Stimulated activated naive CD4-positive, alpha-beta T cell treated with Interleukin-2 at 50 U/mL for 16 hours (primary cell): ENCODE results near the gene SLC25A48.
"Not testable (repeated sequence)": the region's sequence is repeated elsewhere in the genome, so short reads cannot be mapped to it uniquely, and the experiment has no call there.

Experiments
- DNase-seq: peaks from one replicate; lab custom pipeline; 2025; lab: John Stamatoyannopoulos, UW

Gene SLC25A48

GRCh38 chr5:135857630-135858311, 23.3 kb downstream of the SLC25A48 start:
- DNase-seq, result no peak

DNA sequence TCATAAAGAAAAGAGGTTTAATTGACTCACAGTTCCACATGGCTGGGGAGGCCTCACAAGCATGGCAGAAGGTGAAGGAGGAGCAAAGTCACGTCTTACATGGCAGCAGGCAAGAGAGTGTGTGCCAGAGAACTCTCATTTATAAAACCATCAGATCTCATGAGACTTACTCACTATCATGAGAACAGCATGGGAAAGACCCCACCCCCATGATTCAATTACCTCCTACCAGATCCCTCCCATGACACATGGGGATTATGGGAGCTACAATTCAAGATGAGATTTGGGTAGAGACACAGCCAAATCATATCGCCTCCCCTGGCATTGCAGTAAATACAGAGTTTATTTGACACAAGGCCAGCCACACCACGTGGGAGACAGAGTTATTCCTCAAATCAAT, 24.7 kb downstream of the SLC25A48 start:
- DNase-seq, result not testable (repeated sequence)

GRCh38 chr5:135859641-135860040, 25.2 kb downstream of the SLC25A48 start:
- DNase-seq, result no peak

- no peak for DNase-seq
These were observed 27.2 kb downstream of the SLC25A48 start for GRCh38 chr5:135861641-135862040.

DNA sequence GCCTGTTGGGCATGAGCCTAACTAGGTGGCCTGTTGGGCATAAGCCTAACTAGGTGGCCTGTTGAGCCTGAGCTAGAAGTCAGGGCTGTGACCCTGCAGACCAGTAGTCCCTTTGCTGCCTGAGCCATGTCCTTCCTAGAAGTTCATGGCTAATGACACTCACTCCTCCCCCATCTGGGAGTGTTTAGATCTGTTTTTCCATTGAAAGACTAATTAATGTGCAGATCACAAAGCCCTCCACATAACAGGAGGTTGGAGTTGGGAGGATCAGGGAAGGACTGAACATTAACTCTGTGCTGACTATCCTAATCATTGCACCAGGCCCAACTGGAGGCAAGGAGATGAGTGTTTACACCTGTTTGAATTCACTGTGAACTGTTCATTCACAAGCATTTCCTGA, 27.6 kb downstream of the SLC25A48 start:
- no peak for DNase-seq

DNA sequence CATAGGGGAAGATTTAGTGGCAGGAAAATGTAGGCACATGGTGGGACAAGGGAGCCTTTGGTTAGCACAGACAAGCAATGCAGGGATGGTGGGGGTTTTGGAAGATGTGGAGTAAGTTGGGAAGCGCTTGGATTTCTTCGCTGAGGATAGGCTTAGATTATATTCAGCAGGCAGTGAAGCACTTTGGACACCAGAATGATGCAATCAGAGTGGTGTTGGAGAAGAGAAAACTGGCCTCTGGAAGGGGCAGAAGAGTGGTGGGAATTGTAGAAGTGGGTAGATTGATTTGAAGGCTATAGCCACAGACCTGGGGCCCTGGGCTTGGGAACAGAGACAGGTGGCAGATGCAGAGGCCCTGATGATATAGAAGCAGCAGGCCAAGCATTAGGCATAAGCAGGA, 28.3 kb downstream of the SLC25A48 start:
- no peak for DNase-seq

DNA sequence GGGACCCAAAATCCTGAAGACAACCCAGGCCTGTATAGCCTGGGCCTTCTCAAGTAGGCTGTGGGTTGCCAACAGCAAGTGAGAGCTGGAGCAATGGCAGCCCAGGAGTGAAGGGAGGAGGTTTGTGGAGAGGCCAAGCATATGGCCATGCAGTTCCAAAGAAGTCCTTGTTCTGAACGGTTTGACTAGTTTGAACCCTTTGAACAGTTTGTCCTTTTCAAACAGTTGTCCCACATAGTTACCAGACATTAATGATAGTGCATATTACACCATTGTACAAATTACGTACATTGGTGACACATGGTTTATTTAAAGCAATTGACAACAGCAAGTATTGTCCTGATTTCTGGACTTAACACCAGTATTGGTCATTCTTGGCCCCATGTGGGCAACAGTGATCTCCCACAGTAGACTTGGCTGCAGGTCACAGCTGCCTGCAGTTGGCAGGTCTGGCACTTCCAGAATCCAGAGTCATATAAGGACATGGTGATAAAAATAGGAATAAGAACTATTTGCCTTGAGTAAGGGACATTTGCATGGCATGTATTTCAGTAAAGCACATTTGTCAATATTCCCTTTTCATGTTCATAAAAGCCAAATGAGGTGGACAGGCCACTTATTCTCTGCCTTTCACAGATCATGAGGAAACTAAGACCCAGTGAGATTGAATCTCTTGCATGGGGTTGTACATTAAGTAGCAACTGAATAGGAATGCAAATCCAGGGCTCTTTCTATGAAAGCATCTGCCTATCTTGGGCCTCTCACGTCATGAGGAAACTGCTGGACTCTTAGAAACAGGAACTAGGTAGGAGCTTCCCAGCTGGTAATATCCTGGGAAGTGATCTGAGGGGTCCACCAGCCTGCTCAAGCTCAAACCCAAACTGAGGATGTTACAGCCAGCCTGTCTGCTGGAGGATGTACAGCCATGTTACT, 30.3 kb downstream of the SLC25A48 start:
- no peak for DNase-seq

- no peak for DNase-seq
These were observed 31.6 kb downstream of the SLC25A48 start for GRCh38 chr5:135866016-135866415.

DNA sequence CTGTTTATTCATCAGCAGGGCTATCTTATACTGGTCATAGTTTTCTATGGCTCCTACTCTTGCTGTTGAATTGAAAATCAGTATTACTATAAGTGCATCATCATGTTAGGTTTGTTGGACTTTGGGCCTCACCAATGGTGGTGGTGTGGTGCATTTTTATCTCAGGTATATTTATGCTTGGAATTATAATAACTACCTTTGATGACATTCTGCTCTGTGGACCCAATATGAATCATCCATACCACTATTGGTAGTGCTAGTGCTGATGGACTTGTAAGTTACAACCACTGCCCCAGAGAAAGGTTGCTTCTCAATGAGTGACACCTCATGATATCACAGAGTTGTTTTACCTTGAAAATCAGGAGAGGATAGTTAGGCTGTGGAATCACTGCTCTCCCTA, 33.1 kb downstream of the SLC25A48 start:
- DNase-seq, result no peak

DNA sequence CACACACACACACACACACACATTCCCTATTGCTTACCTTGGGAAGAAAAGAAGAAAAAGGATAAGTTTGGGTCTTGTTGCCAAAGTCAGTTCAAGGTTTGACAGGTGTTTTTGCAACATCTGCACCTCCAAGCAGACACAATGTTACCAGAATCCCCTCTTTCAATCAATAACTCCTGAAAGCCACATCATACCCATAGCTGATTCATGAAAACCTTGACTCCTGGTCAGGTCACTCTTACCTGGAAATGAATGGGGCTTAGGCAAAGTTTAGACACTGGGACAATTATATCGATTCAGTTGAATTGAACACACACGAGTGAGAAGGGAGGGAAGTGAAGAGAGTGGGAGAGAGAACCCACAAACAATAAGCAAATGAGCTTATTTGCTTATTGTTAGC, 34.2 kb downstream of the SLC25A48 start:
- DNase-seq, result no peak

DNA sequence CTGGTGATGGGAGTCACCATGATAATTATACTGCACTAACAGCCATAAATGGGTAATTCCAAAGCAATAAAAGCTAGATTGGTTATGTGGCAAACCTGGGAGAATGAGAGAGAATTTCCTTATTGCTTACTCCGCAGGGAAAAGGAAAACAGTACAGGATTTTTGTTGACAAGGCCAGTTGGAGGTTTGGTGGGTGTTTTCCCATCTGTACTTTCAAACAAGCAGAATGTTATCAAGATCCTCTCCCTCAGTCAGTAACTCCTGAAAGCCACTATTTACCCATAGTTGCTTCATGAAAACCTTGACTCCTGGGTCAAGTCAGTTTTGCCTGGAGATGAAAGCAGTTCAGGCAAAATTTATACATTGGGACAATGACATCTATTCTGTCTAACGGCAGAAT, 34.8 kb downstream of the SLC25A48 start:
- no peak for DNase-seq

DNA sequence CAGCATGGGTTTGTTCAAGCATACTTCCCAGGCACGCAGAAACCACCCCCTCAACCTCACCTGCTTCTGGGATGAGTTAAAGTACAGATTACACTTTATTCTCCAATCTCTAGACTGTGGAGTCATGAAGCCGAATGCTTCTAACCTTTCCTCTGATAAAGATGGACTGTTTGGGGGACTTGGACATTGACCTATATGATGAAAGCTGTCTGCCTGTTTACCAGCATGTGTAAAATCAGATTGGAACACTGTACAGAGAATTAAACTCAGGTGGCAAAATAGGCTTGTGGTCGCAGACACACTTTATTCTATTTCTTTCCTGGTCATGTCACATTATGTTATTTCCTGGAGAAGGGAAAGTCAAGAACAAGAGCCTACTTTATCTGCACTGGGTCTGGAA, 35.5 kb downstream of the SLC25A48 start:
- DNase-seq, result no peak

DNA sequence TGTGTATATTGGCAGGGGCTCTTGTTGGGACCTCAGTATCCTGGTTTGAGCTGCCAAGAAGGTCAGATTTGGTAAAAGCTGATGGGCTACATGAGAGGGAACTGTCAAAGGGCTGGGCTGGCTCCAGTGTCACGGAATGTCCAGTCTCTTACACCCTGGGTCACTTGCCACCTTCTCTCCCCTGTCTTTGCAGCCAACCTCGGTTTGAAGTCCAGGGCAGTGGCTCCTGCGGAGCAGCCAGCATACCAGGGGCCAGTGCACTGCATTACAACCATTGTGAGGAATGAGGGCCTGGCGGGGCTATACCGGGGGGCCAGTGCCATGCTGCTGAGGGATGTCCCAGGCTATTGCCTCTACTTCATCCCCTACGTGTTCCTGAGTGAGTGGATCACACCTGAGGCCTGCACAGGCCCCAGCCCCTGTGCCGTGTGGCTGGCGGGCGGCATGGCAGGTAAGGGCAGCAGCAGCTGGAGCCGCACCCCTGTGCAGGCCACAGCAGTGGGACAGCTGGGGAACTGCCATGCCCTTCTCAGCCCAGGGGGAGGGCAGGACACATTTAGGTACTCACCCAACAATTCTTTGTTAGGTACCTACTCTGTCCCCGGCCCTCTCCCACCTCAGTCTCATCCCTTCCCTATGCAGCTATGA, 36.9 kb downstream of the SLC25A48 start:
- no peak for DNase-seq

DNA sequence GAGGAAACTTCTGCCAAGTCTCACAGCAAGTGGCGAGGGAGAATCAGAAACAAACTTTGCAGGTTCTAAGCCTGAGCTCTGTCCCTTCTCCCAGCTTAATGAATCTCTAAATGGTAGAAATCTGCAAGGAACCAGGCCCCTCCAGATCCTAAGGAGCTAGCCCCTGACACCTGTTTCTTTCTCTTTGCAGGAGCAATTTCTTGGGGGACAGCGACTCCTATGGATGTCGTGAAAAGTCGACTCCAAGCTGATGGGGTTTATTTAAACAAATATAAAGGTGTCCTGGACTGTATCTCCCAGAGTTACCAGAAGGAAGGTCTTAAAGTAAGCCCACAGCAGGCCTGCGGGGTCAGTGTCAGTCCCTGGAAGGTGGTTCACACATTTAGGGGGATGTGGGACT, 39.4 kb downstream of the SLC25A48 start:
- DNase-seq, result no peak

GRCh38 chr5:135874461-135874860, 40.0 kb downstream of the SLC25A48 start:
- DNase-seq, result no peak

DNA sequence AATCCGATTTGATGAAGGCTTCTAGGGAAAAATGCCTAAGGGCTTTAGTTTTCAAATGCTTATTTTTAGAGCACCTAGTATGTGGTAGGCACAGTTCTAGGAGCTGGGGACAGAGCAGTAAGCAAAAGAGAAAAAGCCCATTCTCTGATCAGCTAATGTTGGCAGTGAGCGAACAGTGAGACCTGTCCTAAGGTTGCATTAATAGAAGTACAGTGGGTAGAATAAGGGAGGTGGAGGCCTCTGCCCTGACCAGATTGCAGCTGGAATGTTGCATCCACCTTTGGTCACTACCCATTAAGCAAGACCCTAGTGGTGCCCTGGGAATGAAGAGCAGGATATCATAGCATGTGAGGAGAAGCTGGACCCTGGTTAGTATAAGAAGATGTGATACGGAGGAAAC, 41.1 kb downstream of the SLC25A48 start:
- DNase-seq, result no peak

- no peak for DNase-seq
These were observed 41.7 kb downstream of the SLC25A48 start for GRCh38 chr5:135876146-135876545.

GRCh38 chr5:135877570-135878155, 43.2 kb downstream of the SLC25A48 start:
- DNase-seq, result no peak

GRCh38 chr5:135878156-135878620, 43.7 kb downstream of the SLC25A48 start:
- DNase-seq, result no peak

DNA sequence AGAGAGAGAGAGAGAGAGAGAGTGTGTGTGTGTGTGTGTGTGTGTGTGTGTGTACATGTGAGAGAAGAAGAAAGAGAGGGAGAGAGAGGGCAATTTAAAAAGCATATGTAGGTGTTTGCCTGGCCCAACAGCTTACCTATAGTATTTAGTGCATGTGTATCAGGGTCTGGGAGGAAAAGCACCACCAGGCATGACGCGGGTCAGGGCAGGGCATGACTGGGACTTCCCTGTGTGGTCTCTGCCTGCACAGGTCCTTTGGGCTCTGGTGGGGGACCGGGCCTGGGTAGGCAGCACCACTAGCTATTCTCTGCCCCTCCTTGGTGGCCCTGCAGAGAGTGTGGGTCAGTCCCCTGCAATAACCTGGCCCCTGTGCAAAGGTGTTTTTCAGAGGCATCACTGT, 45.1 kb downstream of the SLC25A48 start:
- DNase-seq, result no peak

- no peak for DNase-seq
These were observed 45.8 kb downstream of the SLC25A48 start for GRCh38 chr5:135880278-135880677.

DNA sequence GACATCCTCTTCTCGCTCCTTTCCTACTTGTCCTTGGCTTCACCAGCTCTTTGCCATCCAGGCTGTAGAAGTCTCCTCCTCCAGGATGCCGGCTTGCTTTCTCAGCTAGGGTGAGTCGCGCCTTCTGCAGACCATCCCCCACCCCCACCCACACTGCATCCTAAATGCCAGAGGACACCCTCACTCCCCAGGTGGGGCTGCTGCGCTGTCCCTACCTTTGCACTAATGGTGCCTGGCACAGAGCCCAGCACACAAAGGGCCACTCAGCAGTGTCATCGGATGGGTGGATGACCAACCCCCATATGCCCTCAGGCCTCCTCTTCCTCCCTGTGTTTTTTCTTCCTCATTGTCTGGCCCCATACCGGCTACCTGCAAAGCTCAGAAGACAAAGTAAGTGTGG, 46.3 kb downstream of the SLC25A48 start:
- no peak for DNase-seq
